HL-60 (cell line): ENCODE data around the gene SULT2A1.

Source experiments
- CTCF ChIP-seq: IDR thresholded peaks from one replicate; pipeline ENCODE4 v1.5.1; 2011; ENCODE audit warnings: low read length, control low read depth, inconsistent platforms; ENCODE audit not compliant: insufficient read depth
- POLR2AphosphoS5 ChIP-seq: IDR thresholded peaks from 2 replicates; pipeline ENCODE4 v1.6.1; 2012; ENCODE audit warnings: low read depth
- REST ChIP-seq: IDR thresholded peaks from 2 replicates; pipeline ENCODE4 v1.6.1; 2012; ENCODE audit warnings: low read depth; ENCODE audit not compliant: insufficient replicate concordance
- SPI1 ChIP-seq: IDR thresholded peaks from 2 replicates; pipeline ENCODE4 v1.6.1; 2012; ENCODE audit warnings: low read depth, mild to moderate bottlenecking, borderline replicate concordance

GRCh38 chr19:47839411-47839810 is 46.7 kb downstream of the SULT2A1 start:
- TF ChIP-seq SPI1 (no peak), CTCF (no peak), POLR2AphosphoS5 (no peak), REST (no peak)
